AG09319 (cell line): ENCODE results near the gene ZNF581.

ENCODE experiments used
- DNase-seq: peaks from one replicate; pipeline ENCODE4 v3.0.0-alpha.2; 2010; ENCODE audit warnings: low read depth; ENCODE audit errors: extremely low read depth
- TF ChIP-seq, protein P1 (sequence below): IDR thresholded peaks from 2 replicates; pipeline ENCODE4 v1.5.1; 2011; ENCODE audit warnings: low read depth, mild to moderate bottlenecking, inconsistent platforms, low read length, moderate library complexity

The ZNF581 gene

DNA sequence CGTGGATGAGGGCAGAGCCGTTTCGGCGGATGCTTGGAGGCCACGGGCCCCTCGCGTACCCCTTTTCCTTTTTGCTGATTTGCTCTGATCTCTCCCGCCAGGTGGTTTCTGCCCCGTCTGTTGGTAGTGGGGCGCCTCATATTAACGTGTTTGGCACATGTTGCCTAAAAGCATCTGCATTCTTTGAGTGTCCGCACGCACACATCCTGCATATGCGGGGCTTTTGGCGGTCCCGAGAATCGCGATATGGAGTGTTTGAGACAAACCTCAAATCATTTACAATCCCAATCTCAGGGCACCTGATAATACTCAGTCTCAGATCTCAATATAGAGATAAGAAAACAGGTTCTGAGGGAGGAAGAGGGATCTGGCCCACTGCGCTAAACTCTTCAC, 12.2 kb downstream of the ZNF581 start:
- DNase-seq, result no peak
- TF ChIP-seq, protein P1, sequence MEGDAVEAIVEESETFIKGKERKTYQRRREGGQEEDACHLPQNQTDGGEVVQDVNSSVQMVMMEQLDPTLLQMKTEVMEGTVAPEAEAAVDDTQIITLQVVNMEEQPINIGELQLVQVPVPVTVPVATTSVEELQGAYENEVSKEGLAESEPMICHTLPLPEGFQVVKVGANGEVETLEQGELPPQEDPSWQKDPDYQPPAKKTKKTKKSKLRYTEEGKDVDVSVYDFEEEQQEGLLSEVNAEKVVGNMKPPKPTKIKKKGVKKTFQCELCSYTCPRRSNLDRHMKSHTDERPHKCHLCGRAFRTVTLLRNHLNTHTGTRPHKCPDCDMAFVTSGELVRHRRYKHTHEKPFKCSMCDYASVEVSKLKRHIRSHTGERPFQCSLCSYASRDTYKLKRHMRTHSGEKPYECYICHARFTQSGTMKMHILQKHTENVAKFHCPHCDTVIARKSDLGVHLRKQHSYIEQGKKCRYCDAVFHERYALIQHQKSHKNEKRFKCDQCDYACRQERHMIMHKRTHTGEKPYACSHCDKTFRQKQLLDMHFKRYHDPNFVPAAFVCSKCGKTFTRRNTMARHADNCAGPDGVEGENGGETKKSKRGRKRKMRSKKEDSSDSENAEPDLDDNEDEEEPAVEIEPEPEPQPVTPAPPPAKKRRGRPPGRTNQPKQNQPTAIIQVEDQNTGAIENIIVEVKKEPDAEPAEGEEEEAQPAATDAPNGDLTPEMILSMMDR, result no peak

DNA sequence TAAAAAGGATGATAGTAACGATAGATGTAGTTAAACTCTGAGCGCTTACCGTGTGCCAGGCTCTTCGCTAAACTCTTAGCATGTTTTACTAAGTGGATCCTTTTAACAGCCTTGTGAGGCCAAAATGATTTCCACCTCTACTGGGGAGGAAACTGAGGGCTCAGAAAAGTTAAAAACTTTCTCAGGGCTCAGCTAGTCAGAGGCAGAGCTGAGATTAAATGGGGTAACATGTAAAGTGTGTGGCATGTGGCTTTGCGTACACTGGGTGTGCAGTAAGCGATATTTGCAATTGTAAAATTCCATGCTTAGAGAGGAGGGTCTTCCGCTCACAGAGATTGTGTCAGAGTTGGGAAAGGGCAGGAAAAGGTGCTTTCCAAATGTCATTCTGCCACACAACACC, 13.1 kb downstream of the ZNF581 start:
- TF ChIP-seq, protein P1, result no peak

DNA sequence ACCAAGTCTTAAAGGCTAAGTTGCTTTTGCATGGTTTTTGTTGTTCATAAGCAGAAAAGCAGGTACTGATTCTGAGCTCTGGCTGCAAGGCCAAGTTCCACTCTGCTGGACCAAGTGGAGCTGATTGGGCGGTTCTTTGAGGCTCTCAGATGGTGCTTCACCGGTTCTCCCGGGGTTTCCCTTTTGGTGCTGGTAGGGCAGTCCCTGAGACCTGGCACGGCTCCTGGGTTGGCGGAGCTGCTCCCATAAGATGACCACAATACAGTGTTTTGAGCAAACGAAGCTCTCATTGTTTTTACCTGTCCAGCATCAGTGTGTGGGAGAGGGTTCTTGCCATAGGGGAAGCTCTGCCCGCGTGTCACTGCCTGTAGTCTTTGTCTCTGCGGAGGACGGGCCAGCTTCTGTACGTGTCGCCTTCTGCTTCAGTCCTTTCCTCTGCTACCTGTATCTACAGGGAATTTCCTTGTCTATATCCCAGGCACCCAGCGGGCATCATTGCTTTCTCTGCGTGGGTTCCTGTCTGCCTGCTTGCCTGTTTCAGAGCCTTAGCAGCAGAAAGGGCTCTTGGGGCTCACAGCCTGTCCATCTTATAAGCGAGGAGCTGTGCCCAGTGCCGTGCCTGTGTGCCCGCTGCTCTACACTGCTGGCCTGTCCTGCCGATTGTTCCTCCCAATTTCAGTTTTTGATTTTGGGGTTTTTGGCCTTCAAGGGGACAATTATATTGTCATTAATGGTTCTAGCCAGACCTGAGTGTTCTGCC, 13.7 kb downstream of the ZNF581 start:
- TF ChIP-seq, protein P1, result no peak
- DNase-seq, result no peak

More for the DNA sequence above, 13.1 kb downstream of the ZNF581 start:
- DNase-seq, result no peak

DNA sequence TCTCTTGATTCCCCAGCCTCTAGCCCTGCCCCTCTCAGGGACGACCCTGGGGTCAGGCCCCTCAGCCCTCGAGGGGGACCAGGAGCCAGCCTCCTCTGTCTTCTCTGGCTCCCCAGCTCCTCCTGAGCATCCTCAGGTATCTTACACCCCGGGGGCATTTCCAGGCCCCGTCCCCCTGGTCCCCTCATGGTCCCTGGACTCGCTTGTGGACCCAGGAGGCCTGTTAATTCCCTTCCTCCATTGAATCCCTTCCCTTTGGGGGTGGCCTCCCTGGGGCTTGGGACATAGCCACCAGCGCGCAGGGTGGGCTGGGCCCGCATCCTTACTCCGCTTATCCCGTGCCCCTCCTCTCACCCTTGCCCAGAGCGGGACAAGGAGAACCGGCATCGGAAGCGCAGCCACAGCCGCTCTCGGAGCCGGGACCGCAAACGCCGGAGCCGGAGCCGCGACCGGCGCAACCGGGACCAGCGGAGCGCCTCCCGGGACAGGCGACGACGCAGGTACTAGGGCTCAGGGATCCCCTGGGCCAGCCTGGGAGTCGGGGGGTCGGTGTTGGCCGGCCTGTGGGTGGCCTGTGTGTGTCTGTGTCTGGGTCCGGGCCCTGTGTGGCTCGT, 15.5 kb downstream of the ZNF581 start:
- TF ChIP-seq, protein P1, result no peak
- no peak for DNase-seq

DNA sequence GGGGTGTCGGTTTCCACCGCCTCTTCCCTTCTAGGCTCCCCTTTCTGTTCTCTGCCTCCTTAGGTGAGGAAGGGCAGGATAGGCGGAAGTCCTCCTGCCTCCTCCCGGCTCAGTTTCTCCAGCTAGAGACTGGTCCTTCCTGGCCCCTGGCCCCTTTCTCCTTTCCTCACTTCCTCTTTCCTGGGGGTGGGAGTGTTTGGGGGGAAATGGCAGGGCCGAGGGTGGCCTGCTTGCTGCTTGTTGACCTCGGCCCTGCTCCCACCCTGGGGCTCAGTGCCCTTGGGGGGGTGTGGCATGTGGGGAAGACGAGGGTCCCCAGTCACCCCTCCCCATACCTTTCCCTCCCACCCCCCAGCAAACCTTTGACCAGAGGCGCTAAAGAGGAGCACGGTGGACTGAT, 16.4 kb downstream of the ZNF581 start:
- TF ChIP-seq, protein P1, result no peak
- no peak for DNase-seq

DNA sequence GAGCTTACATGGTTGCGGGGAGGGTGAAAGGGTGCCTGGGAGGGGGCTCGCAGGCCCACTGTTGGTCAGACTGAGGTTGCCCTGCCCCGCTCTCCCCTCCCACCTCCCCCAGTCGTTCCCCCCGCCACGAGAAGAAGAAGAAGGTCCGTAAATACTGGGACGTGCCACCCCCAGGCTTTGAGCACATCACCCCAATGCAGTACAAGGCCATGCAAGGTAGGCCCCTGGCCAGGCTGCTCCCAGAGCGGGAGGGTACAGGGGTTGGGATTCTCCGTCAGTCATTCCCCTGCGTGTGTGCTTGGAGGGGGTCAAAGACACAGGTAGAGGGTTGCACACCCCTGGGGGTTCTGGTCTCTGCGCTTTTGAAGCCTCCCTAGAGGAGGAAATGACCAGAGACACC, 17.0 kb downstream of the ZNF581 start:
- TF ChIP-seq, protein P1, result no peak
- DNase-seq, result no peak

DNA sequence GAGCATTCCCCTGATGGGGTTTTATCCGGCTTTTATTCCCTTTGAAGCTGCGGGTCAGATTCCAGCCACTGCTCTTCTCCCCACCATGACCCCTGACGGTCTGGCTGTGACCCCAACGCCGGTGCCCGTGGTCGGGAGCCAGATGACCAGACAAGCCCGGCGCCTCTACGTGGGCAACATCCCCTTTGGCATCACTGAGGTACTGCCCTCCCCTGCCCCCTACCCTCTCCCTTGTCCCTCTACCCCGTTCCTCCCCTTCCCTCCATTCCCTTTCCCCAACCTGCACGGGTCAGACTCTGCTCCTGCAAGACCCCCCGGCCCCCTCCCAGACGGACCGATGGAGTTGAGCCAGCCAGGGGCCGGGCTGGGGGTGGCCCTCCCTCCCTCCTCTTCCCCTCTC, 17.5 kb downstream of the ZNF581 start:
- TF ChIP-seq, protein P1, result no peak
- DNase-seq, result no peak
